ENCODE measurements around the gene RFC3.

Gene RFC3

GRCh38 chr13:33793726-33794125, 24.2 kb upstream of the RFC3 start:
- no peak for TF ChIP-seq CTCF (conservative IDR thresholded peaks at IDR 0.05; ENCODE audit: low read depth, low read length)
- no peak overlapping the region for H3K4me3 ChIP-seq (ENCODE audit: low read depth, low read length)
- no peak for DNase-seq (ENCODE audit: low read depth)

GRCh38 chr13:33794576-33794975, 23.4 kb upstream of the RFC3 start:
- no peak for TF ChIP-seq CTCF (conservative IDR thresholded peaks at IDR 0.05; ENCODE audit: low read depth, low read length)
- no peak for DNase-seq (ENCODE audit: low read depth)
- no peak overlapping the region for H3K4me3 ChIP-seq (ENCODE audit: low read depth, low read length)

GRCh38 chr13:33796095-33796494, 21.9 kb upstream of the RFC3 start:
- TF ChIP-seq CTCF (conservative IDR thresholded peaks at IDR 0.05; ENCODE audit: low read depth, low read length), result no peak
- no peak overlapping the region for H3K4me3 ChIP-seq (ENCODE audit: low read depth, low read length)
- DNase-seq (ENCODE audit: low read depth), result no peak

- DNase-seq (ENCODE audit: low read depth), result peak; percentile 13
- H3K4me3 ChIP-seq (ENCODE audit: low read depth, low read length), result no peak overlapping the region
- no peak for TF ChIP-seq CTCF (conservative IDR thresholded peaks at IDR 0.05; ENCODE audit: low read depth, low read length)
Observed at GRCh38 chr13:33797622-33798021, 20.3 kb upstream of the RFC3 start.

GRCh38 chr13:33798023-33798422, 19.9 kb upstream of the RFC3 start:
- no peak for DNase-seq (ENCODE audit: low read depth)
- H3K4me3 ChIP-seq (ENCODE audit: low read depth, low read length), result no peak overlapping the region
- no peak for TF ChIP-seq CTCF (conservative IDR thresholded peaks at IDR 0.05; ENCODE audit: low read depth, low read length)

GRCh38 chr13:33799950-33800592, 17.9 kb upstream of the RFC3 start:
- peak; percentile 57 for TF ChIP-seq CTCF (conservative IDR thresholded peaks at IDR 0.05; ENCODE audit: low read depth, low read length)
- peak overlapping the region; percentile 6 for H3K4me3 ChIP-seq (ENCODE audit: low read depth, low read length)
- peak; percentile 79 for DNase-seq (ENCODE audit: low read depth)

- no peak for TF ChIP-seq CTCF (conservative IDR thresholded peaks at IDR 0.05; ENCODE audit: low read depth, low read length)
- peak overlapping the region; percentile 6 for H3K4me3 ChIP-seq (ENCODE audit: low read depth, low read length)
Observed at GRCh38 chr13:33800646-33801186, 17.2 kb upstream of the RFC3 start.

More at GRCh38 chr13:33800646-33801186, 17.2 kb upstream of the RFC3 start:
- no peak for DNase-seq (ENCODE audit: low read depth)

All from choroid plexus epithelial cell (primary cell).